ENCODE results near the gene FARS2.
A peak's percentile ranks its signal among the peaks of the same experiment; 100 is the strongest.

FARS2 gene

GRCh38 chr6:5260661-5261544 lies at the start of gene FARS2, which contains the start of gene LYRM4:
Gene FARS2, plus strand, starts transcription at chr6:5261513.
Gene LYRM4, minus strand, starts transcription at chr6:5260950. Its CDS starts 217 bp downstream, at chr6:5260733.
- DNase-seq: peak; percentile 92

DNA sequence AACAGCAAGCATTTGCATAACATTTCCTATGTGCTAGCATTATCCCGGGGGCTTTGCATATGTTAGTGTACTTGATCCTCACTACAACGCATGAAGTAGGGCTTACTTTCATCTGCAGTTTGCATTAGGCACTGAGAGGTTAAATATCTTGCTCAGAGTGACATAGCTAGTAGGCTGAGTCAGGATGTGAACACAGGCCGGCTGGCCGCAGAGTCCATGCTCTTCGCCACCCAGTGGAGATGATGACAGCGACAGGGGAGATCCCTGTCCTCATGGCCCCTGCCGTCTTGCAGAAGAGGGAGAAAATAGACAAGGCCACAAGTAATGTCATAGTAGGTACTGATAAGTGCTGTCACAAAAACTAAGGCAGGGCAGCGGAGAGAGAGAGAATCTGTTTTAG lies 47.5 kb upstream of the FARS2 start:
- DNase-seq: no peak

- peak; percentile 7 for DNase-seq
Measured at GRCh38 chr6:5214570-5215052, 46.7 kb upstream of the FARS2 start.

- no peak for DNase-seq
Measured at GRCh38 chr6:5215159-5215558, 46.2 kb upstream of the FARS2 start.

DNA sequence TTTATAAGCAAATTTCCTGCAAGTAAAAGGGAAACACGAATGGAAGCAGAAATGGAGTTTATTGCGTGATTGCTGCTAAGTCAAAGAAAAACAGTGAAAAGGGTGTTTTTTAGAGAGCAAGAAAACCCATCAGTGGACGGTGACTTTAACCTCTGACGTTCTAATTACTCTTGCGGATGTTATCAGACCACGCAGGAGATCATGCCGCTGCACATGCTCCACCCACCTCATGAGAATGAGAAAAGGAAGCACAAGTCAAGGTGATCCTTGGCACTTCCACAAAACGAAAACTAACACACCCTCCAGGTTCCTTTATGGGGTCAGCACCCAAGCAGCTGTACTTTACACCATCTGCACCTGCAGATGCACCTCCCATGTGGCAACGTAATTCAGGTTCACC lies 45.5 kb upstream of the FARS2 start:
- no peak for DNase-seq

DNA sequence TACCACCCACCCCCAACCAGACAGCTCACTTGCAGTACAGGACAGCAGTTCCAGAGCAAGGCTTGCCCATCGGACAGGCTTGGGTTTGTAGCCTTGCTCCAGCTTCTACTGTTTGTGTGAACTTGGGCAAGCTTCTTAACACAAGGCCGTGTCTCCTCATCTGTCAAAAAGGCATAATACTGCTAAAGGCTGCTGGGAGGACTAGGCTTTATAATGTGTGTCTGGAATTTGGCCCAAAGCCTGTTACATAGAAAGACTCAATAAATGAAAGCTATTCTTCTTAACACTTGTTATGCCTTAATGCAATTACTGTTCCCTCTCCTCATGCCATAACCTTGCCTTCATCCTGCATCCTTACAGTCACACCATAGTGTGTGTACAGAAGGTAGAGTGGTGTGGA lies 44.0 kb upstream of the FARS2 start:
- DNase-seq: no peak

GRCh38 chr6:5219011-5219691 lies 42.2 kb upstream of the FARS2 start:
- no peak for DNase-seq

DNA sequence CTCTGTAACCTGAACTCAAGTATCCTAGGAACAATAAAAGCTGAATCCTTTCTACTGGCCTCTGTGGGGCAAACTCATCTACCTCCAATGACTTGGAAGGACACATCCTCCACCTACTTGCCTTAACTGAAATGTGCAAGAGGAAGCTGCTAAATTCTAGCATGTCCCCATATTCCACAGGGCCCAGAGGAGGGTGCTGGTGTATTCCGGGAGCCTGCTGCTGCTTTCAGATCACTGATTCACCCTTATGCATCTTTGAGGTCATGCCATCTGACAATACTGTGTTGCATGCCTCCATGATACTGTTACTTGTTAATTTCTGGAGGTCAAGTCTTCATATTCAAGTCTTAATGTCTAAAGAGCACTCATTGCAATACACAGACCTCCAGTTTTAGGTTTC lies 40.9 kb upstream of the FARS2 start:
- DNase-seq: no peak

- DNase-seq: no peak
Measured at GRCh38 chr6:5223309-5223708, 38.0 kb upstream of the FARS2 start.

- no peak for DNase-seq
Measured at GRCh38 chr6:5229356-5229755, 32.0 kb upstream of the FARS2 start.

- DNase-seq: no peak
Measured at GRCh38 chr6:5230081-5230480, 31.2 kb upstream of the FARS2 start.

GRCh38 chr6:5231289-5231688 lies 30.0 kb upstream of the FARS2 start:
- no peak for DNase-seq

DNA sequence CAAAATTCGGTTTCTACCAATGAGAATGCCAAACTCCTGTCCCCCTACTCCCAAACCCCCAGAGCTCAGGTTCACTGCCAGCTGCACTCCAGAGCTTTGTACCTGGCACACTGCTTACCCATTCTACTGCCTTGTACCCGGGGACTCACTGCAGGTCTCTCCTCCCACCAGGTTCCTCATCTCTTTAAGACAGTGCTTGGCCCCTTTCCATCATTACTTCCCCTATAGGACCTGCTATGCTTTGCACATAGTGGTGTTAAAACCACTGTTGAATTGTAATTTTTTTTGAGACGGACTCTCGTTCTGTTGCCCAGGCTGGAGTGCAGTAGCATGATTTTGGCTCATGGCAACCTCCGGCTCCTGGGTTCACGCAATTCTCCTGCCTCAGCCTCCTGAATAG lies 26.4 kb upstream of the FARS2 start:
- DNase-seq: no peak

GRCh38 chr6:5235830-5236229 lies 25.5 kb upstream of the FARS2 start:
- DNase-seq: no peak

- no peak for DNase-seq
Measured at GRCh38 chr6:5237805-5238204, 23.5 kb upstream of the FARS2 start.

- no peak for DNase-seq
Measured at GRCh38 chr6:5238336-5238735, 23.0 kb upstream of the FARS2 start.

- no peak for DNase-seq
Measured at GRCh38 chr6:5241252-5241651, 20.1 kb upstream of the FARS2 start.

DNA sequence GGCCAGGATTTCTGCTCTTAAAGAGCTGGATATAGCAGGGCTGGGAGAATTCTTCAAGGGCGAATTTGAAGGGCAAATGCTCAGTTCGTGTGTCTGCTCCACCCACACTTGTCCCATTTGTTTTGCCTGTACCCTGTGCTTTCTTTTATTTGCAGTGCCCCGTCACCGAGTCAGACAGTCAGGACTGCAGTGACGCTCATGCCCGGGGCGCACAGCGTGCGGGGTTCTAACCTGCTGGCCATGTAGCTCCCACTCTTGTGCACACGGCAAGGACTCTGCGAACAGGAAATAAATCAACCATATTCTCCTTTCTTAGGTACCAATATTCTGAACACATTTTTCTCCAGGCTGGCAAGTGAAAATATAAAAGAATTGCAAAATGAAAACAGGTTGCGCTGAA lies 18.2 kb upstream of the FARS2 start:
- DNase-seq: no peak

DNA sequence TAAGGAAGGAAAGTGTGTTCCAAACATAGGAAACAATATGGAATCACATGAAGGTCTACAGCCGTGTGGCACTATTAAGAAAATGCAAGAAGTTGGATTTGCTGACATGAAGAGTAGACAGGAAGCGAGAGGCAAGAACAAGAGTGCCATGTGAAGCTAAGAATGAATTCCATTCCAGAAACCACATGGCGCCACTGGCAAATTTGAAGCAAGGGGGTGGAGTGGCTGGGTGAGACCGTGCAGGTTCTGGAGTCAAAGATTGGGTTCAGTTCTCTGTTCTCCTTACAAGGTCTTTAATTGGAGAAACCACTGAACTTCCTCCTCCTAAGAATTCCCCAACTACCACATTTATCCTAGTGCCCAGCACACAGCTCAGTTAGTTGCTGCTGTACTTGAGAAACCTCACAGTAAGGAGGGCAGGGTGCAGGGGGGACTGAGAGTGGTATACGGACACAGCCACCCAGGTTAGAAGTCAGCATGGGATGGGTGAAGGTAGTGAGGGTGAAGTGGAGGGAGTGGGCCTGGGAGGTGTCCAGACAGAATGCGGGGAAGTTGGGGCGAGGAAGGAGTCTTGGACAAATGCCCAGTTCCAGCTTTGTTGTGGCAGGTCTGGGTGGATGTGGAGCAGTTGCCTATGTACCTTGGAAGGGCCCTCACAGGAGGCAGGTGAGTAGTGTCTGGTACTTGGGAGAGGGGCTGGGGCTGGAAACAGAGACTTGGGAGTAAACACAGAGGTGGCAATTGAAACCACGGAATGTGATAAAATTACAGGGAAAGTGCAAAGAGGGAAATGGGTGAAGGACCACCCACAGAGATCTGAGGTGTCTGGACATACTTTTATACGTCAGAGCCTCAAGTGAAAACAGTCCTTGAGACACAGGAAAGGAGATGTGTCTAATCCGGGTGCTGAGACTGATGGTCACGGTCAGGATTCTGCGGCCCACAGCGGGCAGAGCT lies 14.9 kb upstream of the FARS2 start:
- no peak for DNase-seq

DNA sequence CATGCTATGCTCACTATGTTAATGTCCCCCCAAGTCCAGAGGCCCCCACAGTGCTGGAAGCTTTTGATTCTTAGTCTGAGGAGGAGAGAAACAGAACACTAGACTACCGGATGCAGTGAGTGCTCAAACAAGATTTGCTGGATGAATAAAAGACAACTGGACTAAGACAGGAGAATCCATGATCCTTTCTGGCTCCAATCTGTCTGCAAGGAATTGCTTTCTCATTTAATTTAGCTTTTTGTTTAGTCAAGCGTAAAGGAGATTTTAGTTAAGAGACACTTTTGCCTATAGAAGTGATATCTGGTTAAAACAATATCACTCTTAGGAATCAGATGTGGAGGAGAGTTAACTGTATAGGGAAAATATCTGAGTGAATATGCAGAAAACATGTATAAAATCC lies 14.1 kb upstream of the FARS2 start:
- DNase-seq: no peak

DNA sequence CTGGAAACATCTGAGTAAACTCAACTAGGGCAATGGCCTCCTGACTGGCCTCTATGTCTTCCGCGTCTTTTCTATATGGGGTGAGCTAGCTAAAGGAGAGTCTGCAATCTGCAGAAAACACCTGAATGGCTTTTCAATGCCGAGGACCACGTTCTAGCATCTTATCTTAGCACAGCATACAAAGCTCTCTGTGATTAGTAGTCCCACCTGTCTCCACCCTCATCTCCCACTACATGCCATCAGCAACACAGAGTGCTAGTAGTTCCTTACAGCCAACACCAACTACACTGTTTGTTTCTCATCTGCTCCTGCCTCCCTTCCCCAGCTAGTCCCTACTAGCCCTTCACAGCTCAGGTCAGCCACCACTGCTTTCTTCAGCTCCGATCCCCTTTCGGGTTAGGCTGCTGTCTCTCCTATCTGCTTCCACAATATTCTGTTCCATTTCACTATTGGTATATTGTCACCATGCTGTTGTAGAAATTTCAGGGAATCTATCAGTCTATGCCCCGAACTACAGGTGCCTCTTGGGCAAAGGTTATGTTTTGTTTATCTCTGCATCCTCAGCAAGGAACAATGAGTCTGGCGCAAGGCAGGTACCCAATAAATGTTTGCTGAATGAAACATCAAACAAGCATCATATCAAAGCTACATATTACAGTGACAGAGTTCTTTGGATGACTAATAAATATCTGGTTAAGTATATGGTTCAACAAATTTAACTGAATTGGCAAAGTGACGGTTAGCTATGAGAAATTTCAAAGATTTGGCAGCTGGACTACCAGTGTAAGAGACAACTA lies 12.8 kb upstream of the FARS2 start:
- DNase-seq: no peak
